MM.1S (cell line): Measurements from ENCODE around the gene NFIX.

Experiments
- EZH2 ChIP-seq: fragments of 300-600 bp; sonication (generic); optimal IDR thresholded peaks from 2 replicates; pipeline ENCODE3; 2017; ENCODE audit warnings: low read depth, mild to moderate bottlenecking, antibody characterized with exemption, low read length, mixed read lengths
- EZH2phosphoT487 ChIP-seq: fragments of 300-600 bp; sonication (generic); IDR thresholded peaks from 2 replicates; pipeline ENCODE4 v1.6.1; 2018; ENCODE audit warnings: antibody characterized with exemption, low read length
- TF ChIP-seq, protein P1 (sequence below): fragments of 300-600 bp; sonication (generic); IDR thresholded peaks from 2 replicates; pipeline ENCODE4 v1.5.1; 2016; ENCODE audit warnings: antibody characterized with exemption, low read length, mixed read lengths

DNA sequence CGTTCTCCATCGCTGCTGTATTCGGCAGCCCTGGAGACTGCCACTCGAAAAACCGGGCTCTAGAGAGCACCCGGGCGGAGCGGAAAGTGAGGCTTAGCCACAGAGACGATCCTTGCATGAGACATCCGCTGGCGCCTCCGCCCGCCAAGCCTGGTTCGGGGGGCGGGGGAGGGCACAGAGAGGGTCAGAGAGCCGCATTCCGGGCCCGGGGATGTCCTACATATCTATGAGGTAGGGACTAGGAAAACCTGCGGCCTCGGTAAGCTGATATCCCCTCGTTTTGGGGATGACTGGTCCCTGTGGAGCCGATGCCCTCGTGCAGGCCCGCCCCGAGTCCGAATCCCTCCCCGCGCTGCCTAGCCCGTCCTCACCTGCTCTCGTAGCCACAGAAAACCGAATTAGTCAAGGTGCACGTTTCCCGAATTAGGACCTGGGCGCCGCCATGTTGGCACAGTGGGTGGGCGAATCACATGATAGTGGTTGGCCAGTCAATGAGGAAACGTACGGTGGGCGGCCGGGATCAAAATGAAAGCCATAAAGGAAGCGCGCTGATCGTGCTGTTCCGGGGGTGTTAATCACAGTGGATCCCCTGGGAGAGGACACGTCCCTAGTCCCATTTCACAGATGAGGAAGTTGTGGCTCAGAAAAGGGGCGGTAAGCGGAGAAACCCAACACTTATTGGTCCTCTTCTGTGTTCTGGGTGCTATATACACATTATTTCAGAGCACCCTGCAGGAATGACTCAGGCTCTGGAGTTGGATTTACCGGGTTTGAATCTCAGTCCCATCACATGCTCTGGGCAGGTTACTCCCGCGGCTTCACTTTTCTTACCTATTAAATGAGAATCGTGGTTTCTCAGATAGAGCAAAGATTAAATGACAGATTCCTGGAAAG lies 121.3 kb downstream of the NFIX start, which contains the start of gene TRMT1:
- TF ChIP-seq, protein P1, sequence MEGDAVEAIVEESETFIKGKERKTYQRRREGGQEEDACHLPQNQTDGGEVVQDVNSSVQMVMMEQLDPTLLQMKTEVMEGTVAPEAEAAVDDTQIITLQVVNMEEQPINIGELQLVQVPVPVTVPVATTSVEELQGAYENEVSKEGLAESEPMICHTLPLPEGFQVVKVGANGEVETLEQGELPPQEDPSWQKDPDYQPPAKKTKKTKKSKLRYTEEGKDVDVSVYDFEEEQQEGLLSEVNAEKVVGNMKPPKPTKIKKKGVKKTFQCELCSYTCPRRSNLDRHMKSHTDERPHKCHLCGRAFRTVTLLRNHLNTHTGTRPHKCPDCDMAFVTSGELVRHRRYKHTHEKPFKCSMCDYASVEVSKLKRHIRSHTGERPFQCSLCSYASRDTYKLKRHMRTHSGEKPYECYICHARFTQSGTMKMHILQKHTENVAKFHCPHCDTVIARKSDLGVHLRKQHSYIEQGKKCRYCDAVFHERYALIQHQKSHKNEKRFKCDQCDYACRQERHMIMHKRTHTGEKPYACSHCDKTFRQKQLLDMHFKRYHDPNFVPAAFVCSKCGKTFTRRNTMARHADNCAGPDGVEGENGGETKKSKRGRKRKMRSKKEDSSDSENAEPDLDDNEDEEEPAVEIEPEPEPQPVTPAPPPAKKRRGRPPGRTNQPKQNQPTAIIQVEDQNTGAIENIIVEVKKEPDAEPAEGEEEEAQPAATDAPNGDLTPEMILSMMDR = no peak
- TF ChIP-seq EZH2 = no peak
- no peak for TF ChIP-seq EZH2phosphoT487
